HUDEP-2 (cell line): ENCODE results near the gene PML.

Source experiments
- DNase-seq, 76 experiments: peaks; one replicate each; lab custom pipeline; 2025; ENCODE audit not compliant: unreplicated experiment in 76 of 76; lab: John Stamatoyannopoulos, UW

PML gene

GRCh38 chr15:73994413-73994883 lies at the start of gene PML:
PML (plus strand) TSS chr15:73994716; CDS start chr15:73994813, 97 bp downstream.
- peak in 75 of 76 experiments; percentile 23 to 97 (median 93) for DNase-seq

- no peak for DNase-seq
Observed at GRCh38 chr15:73945130-73945508, 49.4 kb upstream of the PML start.

GRCh38 chr15:73946046-73946721 lies 48.3 kb upstream of the PML start:
- DNase-seq, result no peak

- DNase-seq, result no peak
Observed at GRCh38 chr15:73946795-73947370, 47.6 kb upstream of the PML start.

- no peak for DNase-seq
Observed at GRCh38 chr15:73947651-73948050, 46.9 kb upstream of the PML start.

- DNase-seq, result no peak
Observed at GRCh38 chr15:73948396-73948795, 46.1 kb upstream of the PML start.

GRCh38 chr15:73948982-73949381 lies 45.5 kb upstream of the PML start:
- no peak for DNase-seq

GRCh38 chr15:73949496-73949895 lies 45.0 kb upstream of the PML start:
- DNase-seq, result no peak

GRCh38 chr15:73950479-73950830 lies 44.1 kb upstream of the PML start:
- no peak for DNase-seq

GRCh38 chr15:73950831-73951561 lies 43.5 kb upstream of the PML start:
- DNase-seq, result peak in 67 of 76 experiments; percentile 5 to 75 (median 47)

- DNase-seq, result no peak
Observed at GRCh38 chr15:73951601-73952000, 42.9 kb upstream of the PML start.

GRCh38 chr15:73952171-73952912 lies 42.2 kb upstream of the PML start:
- DNase-seq, result no peak

- DNase-seq, result no peak
Observed at GRCh38 chr15:73952913-73953750, 41.4 kb upstream of the PML start.

GRCh38 chr15:73954188-73955145 lies 40.0 kb upstream of the PML start:
- DNase-seq, result no peak

- no peak for DNase-seq
Observed at GRCh38 chr15:73955326-73955725, 39.2 kb upstream of the PML start.

- no peak for DNase-seq
Observed at GRCh38 chr15:73955861-73956742, 38.4 kb upstream of the PML start.

GRCh38 chr15:73956743-73957135 lies 37.8 kb upstream of the PML start:
- DNase-seq, result peak in 3 of 76 experiments; percentile 0 to 11 (median 1)

- no peak for DNase-seq
Observed at GRCh38 chr15:73957276-73957675, 37.2 kb upstream of the PML start.
